Left renal pelvis (tissue), 4 donors: ENCODE results near the gene KMT2E. TPM values are rescaled to one million over a fixed set of nuclear protein-coding genes. Genes with fewer than 3 reads are reported as not detected.
"Not testable (repeated sequence)": the region's sequence is repeated elsewhere in the genome, so short reads cannot be mapped to it uniquely, and the experiment has no call there.

Experiments
- DNase-seq, 4 donors: peaks; one replicate each; pipeline ENCODE4 v3.0.0-alpha.2; 2013; ENCODE audit warnings: low read depth in 4 of 4, low spot score in 3 of 4
- polyA plus RNA-seq, 4 donors: library from polyadenylated mRNA; unstranded; fragments of 120-200 nt; gene quantifications; one replicate each; pipeline ENCODE4 v1.2.1, GENCODE V29; 2013; ENCODE audit not compliant: insufficient read length in 4 of 4

Gene KMT2E
- polyA plus RNA-seq, 4 donors, result 60.7 to 81.8 (median 75.8) TPM

DNA sequence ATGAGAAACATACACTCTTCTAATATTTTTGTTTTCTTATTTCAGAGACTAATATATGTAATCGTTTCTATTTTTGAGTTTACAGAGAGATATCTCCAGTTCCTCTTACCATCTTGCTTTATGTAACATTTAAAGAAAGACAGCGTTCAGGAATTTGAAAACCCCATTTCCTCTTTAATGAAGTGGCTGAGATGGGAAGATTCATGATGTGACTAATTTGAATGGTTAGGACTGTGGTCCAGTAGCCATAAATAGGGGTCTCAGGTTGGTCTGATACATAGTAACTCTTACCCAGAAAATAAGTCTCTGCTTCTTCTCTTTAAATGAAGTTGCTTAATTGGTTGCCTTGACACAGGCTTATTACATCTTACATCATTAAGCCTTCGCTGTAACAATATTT, 6.9 kb downstream of the KMT2E start:
- DNase-seq, result no peak

GRCh38 chr7:105021352-105021751, 7.3 kb downstream of the KMT2E start:
- DNase-seq, result no peak

DNA sequence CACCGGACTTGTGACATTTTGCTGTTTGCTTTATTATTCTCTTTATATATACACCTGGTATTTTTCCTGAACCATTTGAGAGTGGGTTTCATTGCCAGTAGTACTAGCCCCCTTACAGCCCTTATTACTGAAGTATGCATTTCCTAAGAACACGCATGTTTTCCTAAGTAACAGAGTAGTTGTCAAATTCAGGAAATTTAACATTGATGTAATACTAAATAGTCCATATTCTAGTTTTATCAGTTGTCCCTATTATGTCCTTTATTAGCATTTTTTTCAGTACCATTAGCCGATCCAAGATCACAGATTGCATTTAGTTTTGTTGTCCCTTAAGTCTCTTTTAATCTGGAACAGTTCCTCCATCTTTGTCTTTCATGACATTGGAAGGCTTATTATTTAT, 8.0 kb downstream of the KMT2E start:
- no peak for DNase-seq

- DNase-seq, result no peak
Measured at GRCh38 chr7:105022458-105022857, 8.5 kb downstream of the KMT2E start.

GRCh38 chr7:105024734-105025133, 10.7 kb downstream of the KMT2E start:
- no peak for DNase-seq

DNA sequence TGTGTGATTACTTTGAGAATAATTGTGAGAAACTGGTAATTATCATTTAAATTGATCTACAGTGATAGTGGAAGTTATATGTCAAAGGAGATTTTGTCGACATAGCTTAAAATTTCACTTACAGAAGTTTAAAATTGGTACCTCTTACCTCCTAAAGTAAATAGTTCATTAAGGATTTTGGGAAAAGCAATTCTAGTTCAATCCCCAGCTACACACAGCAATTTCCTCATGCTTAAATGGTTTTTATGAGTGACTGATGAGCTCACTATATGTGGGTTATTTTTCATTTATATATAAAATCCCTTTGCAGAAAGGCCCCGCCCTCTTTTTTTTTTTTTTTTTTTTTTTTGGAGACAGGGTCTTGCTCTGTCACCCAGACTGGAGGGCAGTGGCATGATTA, 12.7 kb downstream of the KMT2E start:
- DNase-seq, result no peak

DNA sequence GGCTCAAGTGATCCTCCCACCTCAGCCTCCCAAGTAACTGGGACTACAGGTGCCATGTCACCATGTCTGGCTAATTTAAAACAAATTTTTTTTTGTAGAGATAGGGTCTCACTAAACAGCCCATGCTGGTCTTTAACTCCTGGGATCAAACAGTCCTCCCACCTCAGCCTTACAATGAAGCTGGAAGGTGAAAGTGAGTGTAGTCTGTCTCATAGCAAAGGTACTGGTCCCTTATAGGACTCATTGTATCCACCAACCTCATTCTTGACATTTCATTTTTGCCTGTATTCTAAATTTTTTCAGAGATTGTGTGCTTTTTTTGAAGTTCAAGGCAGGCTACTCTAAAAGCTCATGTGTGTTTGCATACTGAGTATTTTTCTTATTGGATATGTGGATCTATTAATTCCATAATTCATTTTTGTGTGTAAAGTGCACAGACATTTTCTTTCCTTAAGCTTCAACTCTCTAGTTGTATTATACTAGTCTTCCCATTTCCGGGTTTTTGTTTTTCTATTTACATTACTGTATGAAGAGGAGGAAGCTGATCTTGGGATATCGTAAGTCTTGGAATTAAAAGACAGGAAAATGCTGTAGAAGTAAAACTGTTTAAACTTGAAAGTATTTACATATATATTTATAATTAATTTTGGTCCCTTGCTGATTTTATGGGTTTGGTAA, 13.3 kb downstream of the KMT2E start:
- DNase-seq, result no peak

DNA sequence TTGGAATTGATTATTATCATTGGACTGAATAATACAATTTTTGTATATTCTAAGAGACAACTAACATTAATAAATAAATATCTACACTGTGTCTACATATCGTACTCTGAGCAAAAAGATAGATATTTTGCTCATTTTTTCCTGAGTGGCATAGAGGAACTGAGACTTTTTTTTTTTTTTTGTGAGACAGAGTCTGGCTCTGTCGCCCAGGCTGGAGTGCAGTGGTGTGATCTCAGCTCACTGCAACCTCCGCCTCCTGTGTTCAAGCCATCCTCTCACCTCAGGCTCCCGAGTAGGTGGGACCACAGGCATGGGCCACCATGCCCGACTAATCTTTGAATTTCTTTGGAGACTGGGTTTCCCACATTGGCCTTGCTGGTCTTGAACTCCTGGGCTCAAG, 14.0 kb downstream of the KMT2E start:
- DNase-seq, result no peak

GRCh38 chr7:105028941-105029340, 14.9 kb downstream of the KMT2E start:
- not testable (repeated sequence) for DNase-seq

DNA sequence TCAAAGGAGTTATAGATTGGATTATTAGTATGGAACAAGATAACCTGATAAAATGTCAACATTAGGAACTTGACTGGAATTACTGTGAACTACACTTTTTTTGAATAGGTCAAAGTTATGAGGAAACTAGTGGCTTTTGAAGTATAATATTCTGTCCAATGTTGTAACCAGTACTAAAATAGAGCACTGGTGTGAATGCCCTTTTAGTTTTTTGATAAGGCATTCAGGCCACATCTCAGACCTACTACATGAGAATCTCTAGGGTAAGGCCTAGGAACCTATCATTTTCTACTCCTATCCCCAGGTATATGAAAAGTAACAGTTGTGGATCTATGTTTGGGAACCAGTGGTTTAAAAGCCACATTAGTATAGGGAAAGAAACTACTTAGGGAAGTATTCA, 16.4 kb downstream of the KMT2E start:
- DNase-seq, result no peak

GRCh38 chr7:105032553-105033214, 18.7 kb downstream of the KMT2E start:
- no peak for DNase-seq

DNA sequence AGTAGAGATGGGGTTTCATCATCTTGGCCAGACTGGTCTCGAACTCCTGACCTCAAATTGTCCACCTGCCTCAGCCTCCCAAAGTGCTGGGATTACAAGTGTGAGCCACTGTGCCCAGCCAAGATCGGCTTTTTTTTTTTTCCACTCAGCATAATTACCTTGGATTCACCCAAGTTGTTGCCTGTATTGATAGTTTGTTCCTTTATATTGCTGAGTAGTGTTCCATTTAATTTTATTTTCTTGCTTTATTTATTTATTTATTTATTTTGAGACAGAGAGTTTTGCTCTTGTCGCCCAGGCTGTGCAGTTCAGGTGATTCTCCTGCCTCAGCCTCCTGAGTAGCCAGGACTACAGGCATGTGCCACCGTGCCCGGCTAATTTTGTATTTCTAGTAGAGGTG, 21.3 kb downstream of the KMT2E start:
- no peak for DNase-seq

- no peak for DNase-seq
Measured at GRCh38 chr7:105036217-105037168, 22.5 kb downstream of the KMT2E start.

DNA sequence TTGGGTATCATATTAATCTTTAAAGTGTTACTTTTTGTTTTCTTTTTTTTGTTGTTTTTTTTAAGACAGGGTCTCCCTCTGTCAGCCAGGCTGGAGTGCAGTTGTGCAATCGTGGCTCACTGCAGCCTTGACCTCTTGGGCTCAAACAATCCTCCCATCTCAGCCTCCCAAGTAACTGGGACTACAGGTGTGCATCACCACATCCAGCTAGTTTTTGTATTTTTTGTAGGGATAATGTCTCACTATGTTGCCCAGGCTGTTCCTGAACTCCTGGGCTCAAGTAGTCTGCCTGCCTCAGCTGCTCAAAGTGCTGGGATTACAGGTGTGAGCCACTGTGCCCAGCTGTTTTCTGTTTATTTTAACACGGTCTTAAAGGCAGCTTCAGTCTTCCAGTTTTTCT, 23.3 kb downstream of the KMT2E start:
- DNase-seq, result no peak

DNA sequence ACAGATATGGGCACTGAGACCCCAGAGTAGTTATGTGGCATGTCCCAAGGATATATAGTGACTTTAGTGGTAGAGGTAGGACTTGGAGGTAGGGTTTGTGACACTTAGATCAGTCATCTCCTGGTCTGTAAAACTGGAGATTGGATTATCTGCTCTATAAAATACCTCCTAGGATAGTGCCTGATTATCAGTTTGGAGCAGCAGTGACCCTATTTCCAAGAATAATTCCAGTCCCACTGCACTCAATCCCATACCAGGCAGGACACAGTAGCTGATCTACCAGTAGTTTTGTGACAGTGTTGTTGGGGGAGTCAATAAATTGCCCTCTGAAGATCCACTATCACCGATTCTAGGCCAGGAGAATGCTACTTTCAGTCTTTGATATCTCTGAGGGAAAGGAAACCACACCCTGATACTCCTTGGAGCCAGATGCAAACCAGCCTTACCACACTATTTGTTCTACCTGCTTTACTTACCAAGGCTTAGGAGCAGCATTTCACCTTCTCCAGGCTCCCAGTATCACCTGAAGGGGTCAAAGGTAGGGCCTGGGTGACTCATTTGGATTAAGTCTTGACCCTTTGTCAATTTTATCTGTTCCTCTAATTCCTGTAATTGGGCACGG, 30.6 kb downstream of the KMT2E start:
- DNase-seq, result no peak

GRCh38 chr7:105046414-105046813, 32.4 kb downstream of the KMT2E start:
- no peak for DNase-seq

DNA sequence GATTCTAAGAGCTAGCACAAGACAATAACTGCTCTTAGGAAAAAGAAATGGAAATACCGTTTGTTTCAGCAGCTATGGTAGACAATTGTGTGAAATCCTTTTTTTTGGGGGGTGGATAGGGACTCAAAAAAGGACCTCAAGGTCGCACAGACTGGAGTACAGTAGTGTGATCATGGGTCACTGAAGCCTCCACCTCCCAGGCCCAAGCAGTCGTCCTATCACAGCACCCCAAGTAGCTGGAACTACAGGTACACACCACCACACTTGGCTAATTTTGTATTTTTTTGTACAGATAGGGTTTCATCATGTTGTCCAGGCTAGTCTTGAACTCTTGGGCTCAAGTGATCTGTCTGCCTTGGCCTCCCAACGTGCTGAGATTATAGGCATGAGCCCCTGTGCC, 33.9 kb downstream of the KMT2E start:
- no peak for DNase-seq

DNA sequence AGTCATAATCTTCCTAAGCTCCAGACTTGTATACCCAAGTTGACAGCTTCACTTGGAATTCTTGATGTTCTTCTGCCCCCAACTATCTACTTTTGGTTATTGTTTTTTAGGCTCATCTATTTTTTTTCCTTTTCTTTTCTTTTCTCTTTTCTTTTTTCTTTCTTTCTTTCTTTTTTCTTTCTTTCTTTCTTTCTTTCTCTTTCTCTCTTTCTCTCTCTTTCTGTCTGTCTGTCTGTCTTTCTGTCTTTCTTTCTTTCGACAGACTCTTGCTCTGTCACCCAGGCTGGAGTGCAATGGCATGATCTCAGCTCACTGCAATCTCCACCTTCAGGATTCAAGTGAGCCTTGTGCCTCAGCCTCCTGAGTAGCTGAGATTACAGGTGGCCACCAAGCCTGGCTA, 36.5 kb downstream of the KMT2E start:
- DNase-seq, result no peak

DNA sequence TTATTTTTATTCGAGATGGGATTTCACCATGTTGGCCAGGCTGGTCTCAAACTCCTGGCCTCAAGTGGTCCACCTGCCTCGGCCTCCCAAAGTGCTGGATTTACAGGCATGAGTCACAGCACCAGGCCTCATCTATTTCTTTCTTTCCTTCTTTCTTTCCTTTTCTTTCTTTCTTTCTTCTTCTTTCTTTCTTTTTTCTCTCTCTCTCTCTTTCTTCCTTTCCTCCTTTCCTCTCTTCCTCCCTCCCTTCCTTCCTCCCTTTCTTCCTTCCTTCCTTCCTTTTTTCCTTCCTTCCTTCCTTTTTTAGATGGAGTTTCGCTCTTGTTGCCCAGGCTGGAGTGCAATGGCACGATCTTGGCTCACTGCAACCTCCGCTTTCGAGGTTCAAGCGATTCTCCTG, 36.9 kb downstream of the KMT2E start:
- DNase-seq, result not testable (repeated sequence)

- DNase-seq, result no peak
Measured at GRCh38 chr7:105055084-105055483, 41.1 kb downstream of the KMT2E start.

- no peak for DNase-seq
Measured at GRCh38 chr7:105055621-105056020, 41.6 kb downstream of the KMT2E start.
